ENCODE results near the gene MAP4K4. TPM values are rescaled to one million over a fixed set of nuclear protein-coding genes. Genes with fewer than 3 reads are reported as not detected.

The MAP4K4 gene
- total RNA-seq, 1 experiment from 2014 or later: 136 TPM

- no peak overlapping the region for H3K27ac Mint-ChIP-seq (ENCODE audit: unreplicated experiment)
These were observed 78.1 kb downstream of the MAP4K4 start for GRCh38 chr2:101775636-101776035.

GRCh38 chr2:101776172-101777043 lies 78.9 kb downstream of the MAP4K4 start:
- H3K27me3 Mint-ChIP-seq (ENCODE audit: unreplicated experiment): no peaks in the 10 kb centered on the region
- H3K27ac Mint-ChIP-seq (ENCODE audit: unreplicated experiment): no peak overlapping the region
- CTCF ChIA-PET: interaction anchor here (1.1 kb wide), 1 partner anchor 17 kb away, joined by 4 read pairs; no protein-coding TSS in a partner anchor

More at GRCh38 chr2:101775636-101776035, 78.1 kb downstream of the MAP4K4 start:
- no peak overlapping the region for H3K4me3 Mint-ChIP-seq (ENCODE audit: low read depth, unreplicated experiment)
- peaks cover 40% of the 10 kb centered on the region for H3K4me1 Mint-ChIP-seq (ENCODE audit: low read depth, unreplicated experiment)
- BruUV-seq (replicated peaks): no TSS peak
- CTCF ChIA-PET: interaction anchor here (1.1 kb wide), 1 partner anchor 16 kb away, joined by 4 read pairs; no protein-coding TSS in a partner anchor
- TF ChIP-seq CTCF (IDR thresholded peaks at IDR 0.05; ENCODE audit: unreplicated experiment): no peak
- DNase-seq: no peak
- no peaks in the 10 kb centered on the region for H3K36me3 Mint-ChIP-seq (ENCODE audit: insufficient read depth, unreplicated experiment)
- no peaks in the 10 kb centered on the region for H3K27me3 Mint-ChIP-seq (ENCODE audit: unreplicated experiment)
- intact Hi-C loops (cut with micrococcal nuclease; ENCODE audit: unreplicated experiment): no loop called here
- H3K9me3 Mint-ChIP-seq (ENCODE audit: low read depth, unreplicated experiment): peaks cover 4% of the 10 kb centered on the region

GRCh38 chr2:101777337-101777736 lies 79.8 kb downstream of the MAP4K4 start:
- Mint-ChIP-seq H3K27me3 (ENCODE audit: unreplicated experiment) (no peaks in the 10 kb centered on the region), H3K27ac (ENCODE audit: unreplicated experiment) (no peak overlapping the region), H3K36me3 (ENCODE audit: insufficient read depth, unreplicated experiment) (no peaks in the 10 kb centered on the region), H3K4me3 (ENCODE audit: low read depth, unreplicated experiment) (no peak overlapping the region), H3K9me3 (ENCODE audit: low read depth, unreplicated experiment) (peaks cover 4% of the 10 kb centered on the region), H3K4me1 (ENCODE audit: low read depth, unreplicated experiment) (peaks cover 42% of the 10 kb centered on the region)
- TF ChIP-seq CTCF (IDR thresholded peaks at IDR 0.05; ENCODE audit: unreplicated experiment): no peak
- intact Hi-C loops (cut with micrococcal nuclease; ENCODE audit: unreplicated experiment): no loop called here
- CTCF ChIA-PET: interaction anchor here (0.7 kb wide), 1 partner anchor 66 kb away, joined by 3 read pairs; no protein-coding TSS in a partner anchor
- DNase-seq: no peak
- no TSS peak for BruUV-seq (replicated peaks)

More at GRCh38 chr2:101776172-101777043, 78.9 kb downstream of the MAP4K4 start:
- Mint-ChIP-seq H3K36me3 (ENCODE audit: insufficient read depth, unreplicated experiment) (no peaks in the 10 kb centered on the region), H3K4me1 (ENCODE audit: low read depth, unreplicated experiment) (peaks cover 38% of the 10 kb centered on the region), H3K9me3 (ENCODE audit: low read depth, unreplicated experiment) (peaks cover 4% of the 10 kb centered on the region), H3K4me3 (ENCODE audit: low read depth, unreplicated experiment) (no peak overlapping the region)
- BruUV-seq (replicated peaks): no TSS peak
- TF ChIP-seq CTCF (IDR thresholded peaks at IDR 0.05; ENCODE audit: unreplicated experiment): no peak
- intact Hi-C loops (cut with micrococcal nuclease; ENCODE audit: unreplicated experiment): no loop called here
- DNase-seq: no peak

- Mint-ChIP-seq H3K36me3 (ENCODE audit: insufficient read depth, unreplicated experiment) (no peaks in the 10 kb centered on the region), H3K27ac (ENCODE audit: unreplicated experiment) (no peak overlapping the region), H3K9me3 (ENCODE audit: low read depth, unreplicated experiment) (peaks cover 4% of the 10 kb centered on the region), H3K4me1 (ENCODE audit: low read depth, unreplicated experiment) (peaks cover 50% of the 10 kb centered on the region), H3K27me3 (ENCODE audit: unreplicated experiment) (no peaks in the 10 kb centered on the region), H3K4me3 (ENCODE audit: low read depth, unreplicated experiment) (no peak overlapping the region)
- CTCF ChIA-PET: interaction anchor here (1.0 kb wide), 1 partner anchor 19 kb away, joined by 4 read pairs; no protein-coding TSS in a partner anchor
- BruUV-seq (replicated peaks): no TSS peak
- no peak for DNase-seq
- TF ChIP-seq CTCF (IDR thresholded peaks at IDR 0.05; ENCODE audit: unreplicated experiment): no peak
- intact Hi-C loops (cut with micrococcal nuclease; ENCODE audit: unreplicated experiment): no loop called here
These were observed 80.6 kb downstream of the MAP4K4 start for GRCh38 chr2:101778102-101778501.

Measured in Calu3 (cell line).